Measurements from ENCODE around the gene HECW1. TPM values are rescaled to one million over a fixed set of nuclear protein-coding genes. Genes with fewer than 3 reads are reported as not detected.

Gene HECW1
- total and polyA plus RNA-seq, 2 donors (not counting 1 experiment from before 2014, with no cell fraction given): not detected

- no peaks in the 10 kb centered on the region for H3K9me3 Mint-ChIP-seq (ENCODE audit: insufficient read depth)
- Histone ChIP-seq H2AFZ (ENCODE audit: insufficient read depth, low read depth, low read length, poor library complexity, severe bottlenecking) (no peak overlapping the region), H3K27ac (ENCODE audit: low read length in 2 of 2) (no peak overlapping the region), H3K4me3 (ENCODE audit: control extremely low read depth in 1 of 5, extremely low read depth in 1 of 5, insufficient read depth in 1 of 5, low read depth in 2 of 5, low read length in 4 of 5) (no peak overlapping the region), H3K79me2 (ENCODE audit: control insufficient read depth, insufficient read depth, low read length) (no peaks in the 10 kb centered on the region), H4K20me1 (ENCODE audit: control insufficient read depth, insufficient read depth, low read length, poor library complexity, severe bottlenecking) (no peaks in the 10 kb centered on the region), H3K4me1 (ENCODE audit: control insufficient read depth in 2 of 2, insufficient read depth in 2 of 2, low read length in 2 of 2) (no peaks in the 10 kb centered on the region), H3K9ac (ENCODE audit: low read length) (no peak overlapping the region), H3K27me3 (replicated peaks in 1 of 4; ENCODE audit: control extremely low read depth in 1 of 4, control insufficient read depth in 3 of 4, insufficient read depth in 4 of 4, low read length in 3 of 4) (peaks cover 0 to 2% (median 0%) of the 10 kb centered on the region in 4 experiments), H3K4me2 (replicated peaks; ENCODE audit: low read depth, low read length, poor library complexity, severe bottlenecking) (no peak overlapping the region), H3K9me3 (ENCODE audit: control extremely low read depth in 1 of 3, control insufficient read depth in 2 of 3, insufficient read depth in 1 of 3, low read length in 2 of 3) (no peaks in the 10 kb centered on the region), H3K36me3 (replicated peaks in 1 of 2; ENCODE audit: control extremely low read depth in 1 of 2, control insufficient read depth in 1 of 2, extremely low read depth in 1 of 2, insufficient read depth in 2 of 2, low read length in 1 of 2) (no peaks in the 10 kb centered on the region)
- no peaks in the 10 kb centered on the region for H3K4me1 Mint-ChIP-seq
- POLR2A ChIA-PET: no interaction called here
- ATAC-seq (ENCODE audit: low read depth) (no peak), DNase-seq (no peak)
- WGBS (ENCODE audit: insufficient coverage): 87% methylated on average over 3 of the region's 9 CpGs
- H3K27me3 Mint-ChIP-seq: peaks cover 24% of the 10 kb centered on the region
- intact Hi-C loops (cut with micrococcal nuclease): no loop called here
- no peak for TF ChIP-seq EZH2 (IDR thresholded peaks at IDR 0.05; ENCODE audit: borderline replicate concordance, insufficient read depth, low read depth, low read length, poor library complexity, severe bottlenecking)
- TF ChIP-seq CTCF (IDR thresholded peaks at IDR 0.05): no peak
- no peak overlapping the region for H3K4me3 Mint-ChIP-seq
- H3K27ac Mint-ChIP-seq: no peak overlapping the region
- CTCF ChIA-PET: no interaction called here
These were observed 404.3 kb downstream of the HECW1 start for GRCh38 chr7:43516581-43517342.

- Histone ChIP-seq H3K27me3 (replicated peaks in 1 of 4; ENCODE audit: control extremely low read depth in 1 of 4, control insufficient read depth in 3 of 4, insufficient read depth in 4 of 4, low read length in 3 of 4) (peaks cover 0 to 2% (median 0%) of the 10 kb centered on the region in 4 experiments), H3K4me1 (ENCODE audit: control insufficient read depth in 2 of 2, insufficient read depth in 2 of 2, low read length in 2 of 2) (no peaks in the 10 kb centered on the region), H3K4me3 (ENCODE audit: control extremely low read depth in 1 of 5, extremely low read depth in 1 of 5, insufficient read depth in 1 of 5, low read depth in 2 of 5, low read length in 4 of 5) (no peak overlapping the region), H3K4me2 (replicated peaks; ENCODE audit: low read depth, low read length, poor library complexity, severe bottlenecking) (no peak overlapping the region), H4K20me1 (ENCODE audit: control insufficient read depth, insufficient read depth, low read length, poor library complexity, severe bottlenecking) (no peaks in the 10 kb centered on the region), H3K9me3 (ENCODE audit: control extremely low read depth in 1 of 3, control insufficient read depth in 2 of 3, insufficient read depth in 1 of 3, low read length in 2 of 3) (no peaks in the 10 kb centered on the region), H2AFZ (ENCODE audit: insufficient read depth, low read depth, low read length, poor library complexity, severe bottlenecking) (no peak overlapping the region), H3K36me3 (replicated peaks in 1 of 2; ENCODE audit: control extremely low read depth in 1 of 2, control insufficient read depth in 1 of 2, extremely low read depth in 1 of 2, insufficient read depth in 2 of 2, low read length in 1 of 2) (no peaks in the 10 kb centered on the region), H3K79me2 (ENCODE audit: control insufficient read depth, insufficient read depth, low read length) (no peaks in the 10 kb centered on the region), H3K27ac (ENCODE audit: low read length in 2 of 2) (no peak overlapping the region), H3K9ac (ENCODE audit: low read length) (no peak overlapping the region)
- Mint-ChIP-seq H3K9me3 (ENCODE audit: insufficient read depth) (no peaks in the 10 kb centered on the region), H3K27me3 (peaks cover 21% of the 10 kb centered on the region), H3K4me1 (no peaks in the 10 kb centered on the region), H3K4me3 (no peak overlapping the region), H3K27ac (no peak overlapping the region)
- POLR2A ChIA-PET: no interaction called here
- intact Hi-C loops (cut with micrococcal nuclease): no loop called here
- CTCF ChIA-PET: no interaction called here
- no peak for DNase-seq
- no peak for TF ChIP-seq EZH2 (IDR thresholded peaks at IDR 0.05; ENCODE audit: borderline replicate concordance, insufficient read depth, low read depth, low read length, poor library complexity, severe bottlenecking)
- TF ChIP-seq CTCF (IDR thresholded peaks at IDR 0.05): no peak
- WGBS (ENCODE audit: insufficient coverage): no CpG with 5 or more reads among the region's 2 CpGs
- ATAC-seq (ENCODE audit: low read depth): no peak
These were observed 405.0 kb downstream of the HECW1 start for GRCh38 chr7:43517464-43517863.

All from B cell (primary cell).